Mesothelial cell of epicardium (in vitro differentiated cells): Measurements from ENCODE around the gene CLIC3. TPM values are rescaled to one million over a fixed set of nuclear protein-coding genes. Genes with fewer than 3 reads are reported as not detected.

Experiments used
- DNase-seq, 2 experiments: peaks; one replicate each; pipeline ENCODE4 v3.0.0; 2021; ENCODE audit warnings: low spot score in 2 of 2; ENCODE audit not compliant: unreplicated experiment in 2 of 2
- H3K27ac Mint-ChIP-seq: 2 replicates; pipeline ENCODE4 v1.8.0; 2021; ENCODE audit warnings: mixed read lengths
- H3K27me3 Mint-ChIP-seq: 2 replicates; pipeline ENCODE4 v1.8.0; 2021; ENCODE audit warnings: low read depth, mixed read lengths
- H3K36me3 Mint-ChIP-seq: 2 replicates; pipeline ENCODE4 v1.8.0; 2021; ENCODE audit warnings: mixed read lengths
- H3K4me1 Mint-ChIP-seq: 2 replicates; pipeline ENCODE4 v1.8.0; 2021; ENCODE audit warnings: mixed read lengths
- H3K4me3 Mint-ChIP-seq: 2 replicates; pipeline ENCODE4 v1.8.0; 2021; ENCODE audit warnings: mild to moderate bottlenecking, moderate library complexity, mixed read lengths
- H3K9me3 Mint-ChIP-seq: 2 replicates; pipeline ENCODE4 v1.8.0; 2021; ENCODE audit warnings: mixed read lengths
- CTCF ChIP-seq: fragments of 200-600 bp; sonication (generic); IDR thresholded peaks from one replicate; pipeline ENCODE4 v1.5.0; 2021; ENCODE audit warnings: antibody characterized with exemption; ENCODE audit not compliant: unreplicated experiment
- total RNA-seq: library from RNA; stranded (reverse); gene quantifications from 3 replicates; pipeline ENCODE4 v1.2.1, GENCODE V29; 2021

CLIC3 gene, protein sequence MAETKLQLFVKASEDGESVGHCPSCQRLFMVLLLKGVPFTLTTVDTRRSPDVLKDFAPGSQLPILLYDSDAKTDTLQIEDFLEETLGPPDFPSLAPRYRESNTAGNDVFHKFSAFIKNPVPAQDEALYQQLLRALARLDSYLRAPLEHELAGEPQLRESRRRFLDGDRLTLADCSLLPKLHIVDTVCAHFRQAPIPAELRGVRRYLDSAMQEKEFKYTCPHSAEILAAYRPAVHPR
- 1.5 to 2.9 TPM (median 1.7 TPM) in 3 replicates for total RNA-seq

DNA sequence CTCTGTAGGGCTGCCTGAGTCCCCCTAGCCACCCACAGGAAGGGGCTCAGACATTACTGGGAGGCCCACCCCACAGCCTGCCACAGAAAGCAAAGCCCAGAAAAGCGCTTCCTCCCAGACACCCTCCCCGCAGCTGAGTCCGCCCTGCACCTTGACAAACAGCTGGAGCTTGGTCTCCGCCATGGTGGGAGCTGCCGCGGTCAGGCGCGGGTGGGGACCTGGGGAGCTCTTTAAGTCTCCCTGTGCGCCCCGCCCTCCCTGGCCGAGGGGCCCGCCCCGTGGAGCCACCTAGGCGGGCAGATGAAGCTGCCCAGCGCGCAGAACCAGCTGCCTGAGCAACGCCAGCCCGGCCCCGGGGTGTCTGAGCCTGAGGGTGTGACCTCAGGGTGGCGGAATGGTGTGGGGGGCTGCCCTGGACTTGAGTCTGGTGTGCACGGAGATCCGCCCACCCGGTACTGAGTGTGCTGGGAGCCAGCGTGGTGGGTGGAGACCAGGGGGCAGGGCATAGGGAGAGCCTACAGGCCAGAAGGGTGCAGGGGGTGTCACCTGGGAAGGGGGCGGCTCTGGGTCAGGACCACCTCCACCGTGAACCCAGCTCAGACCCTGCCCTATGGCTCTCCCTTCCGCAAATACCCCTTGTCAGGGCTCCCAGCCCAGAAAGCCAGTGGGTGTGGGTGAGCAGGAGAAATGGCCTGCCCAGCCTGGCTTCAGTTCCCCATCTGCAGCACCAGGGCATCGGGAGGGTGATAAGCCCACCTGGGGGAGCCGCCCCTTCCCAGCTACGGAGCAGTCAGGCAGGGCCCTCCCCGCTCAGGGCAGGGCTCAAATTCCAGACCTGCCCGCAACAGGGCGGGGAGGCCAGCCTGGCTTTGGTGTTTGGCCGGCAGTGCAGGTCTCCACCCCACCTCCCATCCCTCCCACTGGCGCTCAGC lies at the start of gene CLIC3:
CLIC3 (minus strand) TSS at position 208 of the 932 bp plus-strand sequence; CDS start at position 183, 25 bp downstream.
- peaks cover 35% of the 10 kb centered on the region for H3K4me1 Mint-ChIP-seq
- H3K4me3 Mint-ChIP-seq: peak within 1 kb of the TSS; percentile 55
- H3K9me3 Mint-ChIP-seq: no peaks in the 10 kb centered on the region
- no peaks in the 10 kb centered on the region for H3K36me3 Mint-ChIP-seq
- no peak for DNase-seq
- H3K27ac Mint-ChIP-seq: peak within 1 kb of the TSS; percentile 16
- H3K27me3 Mint-ChIP-seq: no peaks in the 10 kb centered on the region
- no peak for TF ChIP-seq CTCF

- no peak for DNase-seq
Observed at GRCh38 chr9:137045294-137046087, 49.1 kb upstream of the CLIC3 start.

GRCh38 chr9:137044502-137045177 lies 48.3 kb upstream of the CLIC3 start:
- Mint-ChIP-seq H3K4me1 (peaks cover 5% of the 10 kb centered on the region), H3K36me3 (no peaks in the 10 kb centered on the region), H3K4me3 (peak overlapping the region; percentile 63), H3K27me3 (peaks cover 52% of the 10 kb centered on the region), H3K27ac (no peak overlapping the region), H3K9me3 (no peaks in the 10 kb centered on the region)
- TF ChIP-seq CTCF: no peak
- no peak for DNase-seq

More at GRCh38 chr9:137045294-137046087, 49.1 kb upstream of the CLIC3 start:
- H3K27ac Mint-ChIP-seq: no peak overlapping the region
- no peaks in the 10 kb centered on the region for H3K9me3 Mint-ChIP-seq
- no peak for TF ChIP-seq CTCF
- peaks cover 61% of the 10 kb centered on the region for H3K27me3 Mint-ChIP-seq
- peaks cover 5% of the 10 kb centered on the region for H3K4me1 Mint-ChIP-seq
- no peaks in the 10 kb centered on the region for H3K36me3 Mint-ChIP-seq
- H3K4me3 Mint-ChIP-seq: peak overlapping the region; percentile 76

GRCh38 chr9:137044037-137044436 lies 47.7 kb upstream of the CLIC3 start:
- peaks cover 46% of the 10 kb centered on the region for H3K27me3 Mint-ChIP-seq
- H3K9me3 Mint-ChIP-seq: no peaks in the 10 kb centered on the region
- no peaks in the 10 kb centered on the region for H3K36me3 Mint-ChIP-seq
- DNase-seq: no peak
- no peak for TF ChIP-seq CTCF
- H3K27ac Mint-ChIP-seq: no peak overlapping the region
- H3K4me3 Mint-ChIP-seq: no peak overlapping the region
- H3K4me1 Mint-ChIP-seq: peaks cover 5% of the 10 kb centered on the region
